GM21381 (cell line): ENCODE measurements around the gene PTPRB.

Experiments used
- ATAC-seq: cut with Tn5 transposase; IDR thresholded peaks from one replicate; pipeline ENCODE4 v1.9.1; 2021; ENCODE audit warnings: mild to moderate bottlenecking, moderate library complexity; ENCODE audit not compliant: unreplicated experiment

Gene PTPRB

GRCh38 chr12:70467918-70468733 is 169.1 kb downstream of the PTPRB start:
- no peak for ATAC-seq

GRCh38 chr12:70467476-70467875 is 169.8 kb downstream of the PTPRB start:
- no peak for ATAC-seq

- no peak for ATAC-seq
Measured at GRCh38 chr12:70466753-70467152, 170.5 kb downstream of the PTPRB start.
